HG02678 (cell line): ENCODE data around the gene FLYWCH2.
A peak's percentile ranks its signal among the peaks of the same experiment; 100 is the strongest.

Experiments used
- ATAC-seq: cut with Tn5 transposase; IDR thresholded peaks from one replicate; pipeline ENCODE4 v1.9.1; 2021; ENCODE audit warnings: mild to moderate bottlenecking, moderate library complexity; ENCODE audit not compliant: unreplicated experiment

FLYWCH2 gene

GRCh38 chr16:2853531-2854073, 29.4 kb upstream of the FLYWCH2 start:
- no peak for ATAC-seq

GRCh38 chr16:2854700-2855309, 28.2 kb upstream of the FLYWCH2 start:
- no peak for ATAC-seq

GRCh38 chr16:2855536-2855935, 27.5 kb upstream of the FLYWCH2 start:
- no peak for ATAC-seq

GRCh38 chr16:2856061-2856670, 26.8 kb upstream of the FLYWCH2 start:
- ATAC-seq: no peak

- no peak for ATAC-seq
Observed at GRCh38 chr16:2856686-2857450, 26.1 kb upstream of the FLYWCH2 start.

GRCh38 chr16:2857451-2858244, 25.4 kb upstream of the FLYWCH2 start, which contains the start of gene PRSS22:
Gene PRSS22, minus strand, starts transcription at chr16:2858170. Its CDS starts 66 bp downstream, at chr16:2858104.
- no peak for ATAC-seq

- no peak for ATAC-seq
Observed at GRCh38 chr16:2858245-2859025, 24.6 kb upstream of the FLYWCH2 start.

- ATAC-seq: no peak
Observed at GRCh38 chr16:2859686-2860265, 23.2 kb upstream of the FLYWCH2 start.

- no peak for ATAC-seq
Observed at GRCh38 chr16:2860826-2861567, 22.0 kb upstream of the FLYWCH2 start.

- no peak for ATAC-seq
Observed at GRCh38 chr16:2865651-2866050, 17.4 kb upstream of the FLYWCH2 start.

GRCh38 chr16:2866431-2866830, 16.6 kb upstream of the FLYWCH2 start:
- ATAC-seq: no peak

GRCh38 chr16:2867661-2867986, 15.4 kb upstream of the FLYWCH2 start:
- no peak for ATAC-seq

GRCh38 chr16:2867987-2868789, 14.8 kb upstream of the FLYWCH2 start:
- ATAC-seq: peak; percentile 89

GRCh38 chr16:2871926-2872325, 11.1 kb upstream of the FLYWCH2 start:
- ATAC-seq: no peak

- ATAC-seq: no peak
Observed at GRCh38 chr16:2874032-2874911, 8.7 kb upstream of the FLYWCH2 start.

GRCh38 chr16:2874912-2875362, 8.1 kb upstream of the FLYWCH2 start:
- ATAC-seq: peak; percentile 68

- ATAC-seq: no peak
Observed at GRCh38 chr16:2879854-2880508, 3.0 kb upstream of the FLYWCH2 start.
